WTC11 (cell line): ENCODE data around the gene UFSP2. TPM values are rescaled to one million over a fixed set of nuclear protein-coding genes. Genes with fewer than 3 reads are reported as not detected.

ENCODE experiments used
- ATAC-seq: fragments of 200-7000 bp; cut with Tn5 transposase; 2 replicates; pipeline ENCODE4 v1.10.0; 2021; ENCODE audit warnings: mild to moderate bottlenecking, moderate library complexity
- CTCF ChIA-PET: fragments of 300-600 bp; sonication (Branson Sonifier 250); formaldehyde crosslinking; loops from one replicate; lab custom pipeline; 2021; ENCODE audit warnings: antibody characterized with exemption; lab: Charles Lee
- POLR2A ChIA-PET: fragments of 350-600 bp; sonication (Branson Sonifier 250); formaldehyde crosslinking; loops from one replicate; lab custom pipeline; 2021; ENCODE audit warnings: antibody characterized with exemption; lab: Charles Lee
- DNase-seq: peaks from one replicate; pipeline ENCODE4 v3.0.0; 2021; ENCODE audit warnings: low spot score
- H3K27ac Mint-ChIP-seq: 2 replicates; pipeline ENCODE4 v1.8.0; 2021; ENCODE audit warnings: mixed read lengths
- H3K27me3 Mint-ChIP-seq: 2 replicates; pipeline ENCODE4 v1.8.0; 2021; ENCODE audit warnings: low read depth, mild to moderate bottlenecking, moderate library complexity, mixed read lengths
- H3K36me3 Mint-ChIP-seq: 2 replicates; pipeline ENCODE4 v1.8.0; 2021; ENCODE audit warnings: mixed read lengths
- H3K4me1 Mint-ChIP-seq: 2 replicates; pipeline ENCODE4 v1.8.0; 2022; ENCODE audit warnings: mixed read lengths
- H3K4me3 Mint-ChIP-seq: 2 replicates; pipeline ENCODE4 v1.8.0; 2021; ENCODE audit warnings: mild to moderate bottlenecking, moderate library complexity, mixed read lengths
- H3K9me3 Mint-ChIP-seq: 2 replicates; pipeline ENCODE4 v1.8.0; 2021; ENCODE audit warnings: mixed read lengths
- ATF1 ChIP-seq: sonication (generic); formaldehyde crosslinking; IDR thresholded peaks from 2 replicates; pipeline ENCODE4 v1.8.1; 2023; ENCODE audit warnings: mild to moderate bottlenecking, moderate library complexity, missing genetic modification reagents
- CBFB ChIP-seq: sonication (generic); formaldehyde crosslinking; IDR thresholded peaks from 2 replicates; pipeline ENCODE4 v1.8.1; 2022; ENCODE audit warnings: mild to moderate bottlenecking, low read depth, missing genetic modification reagents
- CTCF ChIP-seq: fragments of 200-600 bp; IDR thresholded peaks from 2 replicates; pipeline ENCODE4 v1.8.0; 2022; ENCODE audit warnings: antibody characterized with exemption
- E2F1 ChIP-seq: sonication (generic); formaldehyde crosslinking; IDR thresholded peaks from 2 replicates; pipeline ENCODE4 v1.8.0; 2022; ENCODE audit warnings: mild to moderate bottlenecking, missing genetic modification reagents
- E2F5 ChIP-seq: sonication (generic); formaldehyde crosslinking; IDR thresholded peaks from 2 replicates; pipeline ENCODE4 v1.8.1; 2022; ENCODE audit warnings: mild to moderate bottlenecking, moderate library complexity, missing genetic modification reagents
- HMGA2 ChIP-seq: fragments of 250-450 bp; sonication (Bioruptor Pico); IDR thresholded peaks from 2 replicates; pipeline ENCODE4 v1.4.0; 2021; ENCODE audit warnings: mild to moderate bottlenecking, moderate library complexity
- IRF1 ChIP-seq: sonication (generic); formaldehyde crosslinking; IDR thresholded peaks from 2 replicates; pipeline ENCODE4 v1.8.0; 2023; ENCODE audit warnings: missing genetic modification reagents
- KAT7 ChIP-seq: sonication (generic); formaldehyde crosslinking; IDR thresholded peaks from 2 replicates; pipeline ENCODE4 v1.8.1; 2023; ENCODE audit warnings: missing genetic modification reagents, mild to moderate bottlenecking, borderline replicate concordance
- ZBTB43 ChIP-seq: sonication (generic); formaldehyde crosslinking; IDR thresholded peaks from 2 replicates; pipeline ENCODE4 v1.8.1; 2023; ENCODE audit warnings: mild to moderate bottlenecking, missing genetic modification reagents
- ZNF532 ChIP-seq: fragments of 250-450 bp; sonication (Bioruptor Pico); IDR thresholded peaks from 2 replicates; pipeline ENCODE4 v1.9.0; 2021; ENCODE audit warnings: mild to moderate bottlenecking, borderline replicate concordance
- total RNA-seq: library from RNA; stranded (reverse); gene quantifications from 3 replicates; pipeline ENCODE4 v1.2.3, GENCODE V29; 2021
- TF ChIP-seq, protein P1 (sequence below): sonication (generic); formaldehyde crosslinking; IDR thresholded peaks from 2 replicates; pipeline ENCODE4 v1.8.0; 2023; ENCODE audit warnings: mild to moderate bottlenecking, missing genetic modification reagents
- TF ChIP-seq, protein P2 (sequence below): sonication (generic); formaldehyde crosslinking; IDR thresholded peaks from 2 replicates; pipeline ENCODE4 v1.8.0; 2022; ENCODE audit warnings: mild to moderate bottlenecking, missing genetic modification reagents
- TF ChIP-seq, protein P3 (sequence below): sonication (generic); formaldehyde crosslinking; IDR thresholded peaks from 2 replicates; pipeline ENCODE4 v1.8.1; 2023; ENCODE audit warnings: mild to moderate bottlenecking, missing genetic modification reagents

UFSP2 gene
- total RNA-seq, 1 experiment from 2014 or later: 30.8 TPM

- no peak overlapping the region for H3K4me3 Mint-ChIP-seq
- H3K9me3 Mint-ChIP-seq: peaks cover 9% of the 10 kb centered on the region
- DNase-seq (no peak), ATAC-seq (no peak)
- no peak overlapping the region for H3K27ac Mint-ChIP-seq
- H3K4me1 Mint-ChIP-seq: peaks cover 15% of the 10 kb centered on the region
- 0 out of 2 replicates have a peak, but pooled peaks cover 3% of the 10 kb centered on the region for H3K36me3 Mint-ChIP-seq
- ChIA-PET CTCF (no interaction called here), POLR2A (no interaction called here)
- no peak for TF ChIP-seq E2F5
- no peak for TF ChIP-seq ZNF532 (CRISPR knock-in tag)
- TF ChIP-seq, protein P1, sequence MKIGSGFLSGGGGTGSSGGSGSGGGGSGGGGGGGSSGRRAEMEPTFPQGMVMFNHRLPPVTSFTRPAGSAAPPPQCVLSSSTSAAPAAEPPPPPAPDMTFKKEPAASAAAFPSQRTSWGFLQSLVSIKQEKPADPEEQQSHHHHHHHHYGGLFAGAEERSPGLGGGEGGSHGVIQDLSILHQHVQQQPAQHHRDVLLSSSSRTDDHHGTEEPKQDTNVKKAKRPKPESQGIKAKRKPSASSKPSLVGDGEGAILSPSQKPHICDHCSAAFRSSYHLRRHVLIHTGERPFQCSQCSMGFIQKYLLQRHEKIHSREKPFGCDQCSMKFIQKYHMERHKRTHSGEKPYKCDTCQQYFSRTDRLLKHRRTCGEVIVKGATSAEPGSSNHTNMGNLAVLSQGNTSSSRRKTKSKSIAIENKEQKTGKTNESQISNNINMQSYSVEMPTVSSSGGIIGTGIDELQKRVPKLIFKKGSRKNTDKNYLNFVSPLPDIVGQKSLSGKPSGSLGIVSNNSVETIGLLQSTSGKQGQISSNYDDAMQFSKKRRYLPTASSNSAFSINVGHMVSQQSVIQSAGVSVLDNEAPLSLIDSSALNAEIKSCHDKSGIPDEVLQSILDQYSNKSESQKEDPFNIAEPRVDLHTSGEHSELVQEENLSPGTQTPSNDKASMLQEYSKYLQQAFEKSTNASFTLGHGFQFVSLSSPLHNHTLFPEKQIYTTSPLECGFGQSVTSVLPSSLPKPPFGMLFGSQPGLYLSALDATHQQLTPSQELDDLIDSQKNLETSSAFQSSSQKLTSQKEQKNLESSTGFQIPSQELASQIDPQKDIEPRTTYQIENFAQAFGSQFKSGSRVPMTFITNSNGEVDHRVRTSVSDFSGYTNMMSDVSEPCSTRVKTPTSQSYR: no peak
- TF ChIP-seq HMGA2 (CRISPR knock-in tag): no peak
- no peak for TF ChIP-seq ZBTB43 (CRISPR knock-in tag)
- TF ChIP-seq, protein P2, sequence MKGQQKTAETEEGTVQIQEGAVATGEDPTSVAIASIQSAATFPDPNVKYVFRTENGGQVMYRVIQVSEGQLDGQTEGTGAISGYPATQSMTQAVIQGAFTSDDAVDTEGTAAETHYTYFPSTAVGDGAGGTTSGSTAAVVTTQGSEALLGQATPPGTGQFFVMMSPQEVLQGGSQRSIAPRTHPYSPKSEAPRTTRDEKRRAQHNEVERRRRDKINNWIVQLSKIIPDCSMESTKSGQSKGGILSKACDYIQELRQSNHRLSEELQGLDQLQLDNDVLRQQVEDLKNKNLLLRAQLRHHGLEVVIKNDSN (CRISPR knock-in tag): no peak
- no peak for TF ChIP-seq IRF1
- no peaks in the 10 kb centered on the region for H3K27me3 Mint-ChIP-seq
Measured at GRCh38 chr4:185392156-185392555, 33.6 kb downstream of the UFSP2 start.

- no peak overlapping the region for H3K27ac Mint-ChIP-seq
- H3K9me3 Mint-ChIP-seq: peaks cover 9% of the 10 kb centered on the region
- H3K36me3 Mint-ChIP-seq: 0 out of 2 replicates have a peak, but pooled peaks cover 3% of the 10 kb centered on the region
- ATAC-seq: no peak
- no peak overlapping the region for H3K4me3 Mint-ChIP-seq
- POLR2A ChIA-PET: no interaction called here
- H3K4me1 Mint-ChIP-seq: peaks cover 13% of the 10 kb centered on the region
- H3K27me3 Mint-ChIP-seq: no peaks in the 10 kb centered on the region
- CTCF ChIA-PET: no interaction called here
- DNase-seq: no peak
- TF ChIP-seq, protein P1: no peak
- TF ChIP-seq CBFB (CRISPR knock-in tag) (no peak), ATF1 (CRISPR knock-in tag) (no peak), CTCF (no peak), E2F1 (CRISPR knock-in tag) (no peak), KAT7 (CRISPR knock-in tag) (no peak)
- TF ChIP-seq, protein P3, sequence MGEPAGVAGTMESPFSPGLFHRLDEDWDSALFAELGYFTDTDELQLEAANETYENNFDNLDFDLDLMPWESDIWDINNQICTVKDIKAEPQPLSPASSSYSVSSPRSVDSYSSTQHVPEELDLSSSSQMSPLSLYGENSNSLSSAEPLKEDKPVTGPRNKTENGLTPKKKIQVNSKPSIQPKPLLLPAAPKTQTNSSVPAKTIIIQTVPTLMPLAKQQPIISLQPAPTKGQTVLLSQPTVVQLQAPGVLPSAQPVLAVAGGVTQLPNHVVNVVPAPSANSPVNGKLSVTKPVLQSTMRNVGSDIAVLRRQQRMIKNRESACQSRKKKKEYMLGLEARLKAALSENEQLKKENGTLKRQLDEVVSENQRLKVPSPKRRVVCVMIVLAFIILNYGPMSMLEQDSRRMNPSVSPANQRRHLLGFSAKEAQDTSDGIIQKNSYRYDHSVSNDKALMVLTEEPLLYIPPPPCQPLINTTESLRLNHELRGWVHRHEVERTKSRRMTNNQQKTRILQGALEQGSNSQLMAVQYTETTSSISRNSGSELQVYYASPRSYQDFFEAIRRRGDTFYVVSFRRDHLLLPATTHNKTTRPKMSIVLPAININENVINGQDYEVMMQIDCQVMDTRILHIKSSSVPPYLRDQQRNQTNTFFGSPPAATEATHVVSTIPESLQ: no peak
Measured at GRCh38 chr4:185390941-185391340, 34.8 kb downstream of the UFSP2 start.
